Activated T-cell treated with anti-CD3 and anti-CD28 coated beads, Interleukin-2, amount 50 U/mL, for 72 hours (primary cell): Measurements from ENCODE around the gene TBC1D8. TPM values are rescaled to one million over a fixed set of nuclear protein-coding genes. Genes with fewer than 3 reads are reported as not detected.

ENCODE experiments used
- ATAC-seq, 2 donors: fragments of 150-1000 bp; cut with Tn5 transposase; replicated peaks in 1 of 2; 2 replicates each; pipeline ENCODE4 v1.10.0; 2021; ENCODE audit warnings: moderate library complexity in 2 of 2, mild to moderate bottlenecking in 1 of 2
- DNase-seq, 2 donors: peaks; one replicate each; pipeline ENCODE4 v3.0.0; 2021 to 2022; ENCODE audit warnings: mixed read lengths in 1 of 2
- H3K27ac Mint-ChIP-seq: one replicate; pipeline ENCODE4 v1.8.0; 2022; ENCODE audit warnings: mild to moderate bottlenecking, moderate library complexity, mixed read lengths
- H3K27me3 Mint-ChIP-seq: one replicate; pipeline ENCODE4 v1.8.0; 2022; ENCODE audit warnings: low read depth, mixed read lengths
- H3K36me3 Mint-ChIP-seq, 2 donors: one replicate each; pipeline ENCODE4 v1.8.0; 2022; ENCODE audit warnings: mixed read lengths in 2 of 2, mild to moderate bottlenecking in 1 of 2; ENCODE audit not compliant: insufficient read depth in 2 of 2
- H3K4me1 Mint-ChIP-seq: one replicate; pipeline ENCODE4 v1.8.0; 2022; ENCODE audit warnings: low read depth, mixed read lengths
- H3K4me3 Mint-ChIP-seq, 2 donors: one replicate each; pipeline ENCODE4 v1.8.0; 2022; ENCODE audit warnings: mild to moderate bottlenecking in 2 of 2, mixed read lengths in 2 of 2, moderate library complexity in 2 of 2
- H3K9me3 Mint-ChIP-seq, 2 donors: one replicate each; pipeline ENCODE4 v1.8.0; 2022; ENCODE audit warnings: mixed read lengths in 2 of 2
- total RNA-seq, 2 donors: library from RNA; stranded (reverse); gene quantifications; one replicate each; pipeline ENCODE4 v1.2.3, GENCODE V29; 2022

The TBC1D8 gene
- total RNA-seq, 2 donors from 2014 or later: 5.2 to 8.3 TPM

DNA sequence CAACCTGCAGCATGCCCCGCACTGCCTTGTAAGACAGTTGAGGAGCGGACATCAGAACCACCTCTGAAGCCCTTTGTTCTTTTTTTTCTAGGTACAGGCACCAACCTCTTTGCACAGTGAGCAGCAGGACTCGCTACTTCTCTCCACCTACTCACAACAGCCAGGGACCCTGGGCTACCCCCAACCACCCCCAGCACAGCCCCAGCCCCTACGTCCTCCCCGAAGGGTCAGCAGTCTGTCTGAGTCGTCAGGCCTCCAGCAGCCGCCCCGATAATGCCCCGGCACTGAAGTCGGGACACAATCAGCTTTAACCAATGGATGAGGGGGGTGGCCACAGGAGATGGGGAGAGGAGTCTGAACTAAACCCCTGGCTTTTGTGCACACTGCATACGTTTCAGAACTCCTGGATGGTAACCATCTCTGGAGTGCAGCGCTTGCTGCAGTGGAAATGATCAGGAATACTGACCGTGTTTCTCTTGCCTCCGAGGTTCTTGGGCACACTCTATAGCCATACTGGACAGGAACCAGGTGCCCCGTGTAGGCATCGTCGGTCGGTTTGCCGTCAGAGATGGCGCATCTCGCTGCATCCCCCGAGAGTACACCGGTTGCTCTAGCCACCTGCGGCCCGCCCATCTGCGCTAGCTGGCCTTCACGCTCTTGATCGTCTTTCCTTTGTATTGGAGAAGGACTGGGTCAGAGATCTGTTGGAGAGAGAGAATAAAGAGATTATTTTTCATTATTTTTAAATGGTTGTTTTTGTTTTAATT lies 155.7 kb downstream of the TBC1D8 start:
- no peak overlapping the region for H3K27ac Mint-ChIP-seq
- no peaks in the 10 kb centered on the region for H3K9me3 Mint-ChIP-seq
- DNase-seq (no peak), ATAC-seq (no peak)
- no peak overlapping the region for H3K4me3 Mint-ChIP-seq
- H3K27me3 Mint-ChIP-seq: no peaks in the 10 kb centered on the region
- H3K4me1 Mint-ChIP-seq: no peaks in the 10 kb centered on the region
- H3K36me3 Mint-ChIP-seq: no peaks in the 10 kb centered on the region

DNA sequence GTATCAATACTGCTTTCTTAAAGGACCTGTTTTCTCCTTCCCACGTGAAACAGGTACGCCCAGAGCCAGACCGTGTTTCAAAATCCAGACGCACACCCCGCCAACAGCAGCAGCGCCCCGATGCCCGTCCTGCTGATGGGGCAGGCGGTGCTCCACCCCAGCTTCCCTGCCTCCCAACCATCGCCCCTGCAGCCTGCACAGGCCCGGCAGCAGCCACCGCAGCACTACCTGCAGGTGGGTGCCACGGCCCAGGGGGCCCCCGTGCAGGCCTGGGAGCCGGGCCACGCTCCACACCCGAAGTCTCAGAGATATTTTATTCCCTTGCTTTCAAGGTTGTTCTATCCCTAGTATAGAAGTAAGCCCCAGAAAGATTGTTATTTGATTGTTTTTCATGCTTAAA lies 157.9 kb downstream of the TBC1D8 start:
- no peaks in the 10 kb centered on the region for H3K36me3 Mint-ChIP-seq
- no peaks in the 10 kb centered on the region for H3K4me1 Mint-ChIP-seq
- no peaks in the 10 kb centered on the region for H3K27me3 Mint-ChIP-seq
- no peak overlapping the region for H3K4me3 Mint-ChIP-seq
- no peaks in the 10 kb centered on the region for H3K9me3 Mint-ChIP-seq
- no peak for ATAC-seq
- no peak for DNase-seq
- H3K27ac Mint-ChIP-seq: no peak overlapping the region

DNA sequence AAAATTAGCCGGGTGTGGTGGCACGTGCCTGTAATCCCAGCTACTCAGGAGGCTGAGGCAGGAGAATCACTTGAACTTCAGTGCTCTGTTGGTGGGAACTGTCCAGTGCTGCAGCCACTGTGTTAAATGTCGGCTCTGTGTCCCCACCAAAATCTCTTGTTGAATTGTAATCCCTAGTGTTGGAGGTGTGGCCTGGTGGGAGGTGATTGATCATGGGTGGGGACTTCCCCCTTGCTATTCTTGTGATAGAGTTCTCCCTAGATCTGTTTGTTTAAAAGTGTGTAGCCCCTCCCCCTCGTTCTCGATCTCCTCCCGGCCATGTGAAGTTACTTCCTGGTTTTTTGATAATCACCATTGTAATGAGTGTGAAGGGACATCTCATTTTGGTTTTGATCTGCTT lies 158.9 kb downstream of the TBC1D8 start:
- Mint-ChIP-seq H3K4me1 (no peaks in the 10 kb centered on the region), H3K9me3 (no peaks in the 10 kb centered on the region), H3K27ac (no peak overlapping the region), H3K27me3 (no peaks in the 10 kb centered on the region), H3K4me3 (no peak overlapping the region), H3K36me3 (no peaks in the 10 kb centered on the region)
- DNase-seq (no peak), ATAC-seq (no peak)

DNA sequence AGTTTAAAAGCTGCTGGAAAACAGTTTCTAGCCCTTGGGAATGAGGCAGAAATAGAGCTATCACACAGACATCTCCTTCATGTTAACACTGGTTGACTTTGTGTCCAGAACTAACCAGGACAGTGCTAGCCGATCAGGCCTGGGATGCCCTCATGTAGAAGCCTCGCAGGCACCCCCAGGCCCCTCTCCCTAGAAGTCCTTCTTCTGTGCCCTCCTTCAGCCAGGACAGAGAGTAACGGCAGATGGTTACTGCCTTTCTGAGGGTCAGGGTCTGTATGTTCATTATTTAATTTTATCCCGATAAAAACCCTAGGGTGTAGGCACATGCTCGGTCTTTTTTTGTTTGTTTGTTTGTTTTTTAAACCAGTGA lies 159.8 kb downstream of the TBC1D8 start:
- H3K36me3 Mint-ChIP-seq: no peaks in the 10 kb centered on the region
- no peaks in the 10 kb centered on the region for H3K4me1 Mint-ChIP-seq
- H3K27ac Mint-ChIP-seq: no peak overlapping the region
- DNase-seq (no peak), ATAC-seq (no peak)
- H3K9me3 Mint-ChIP-seq: no peaks in the 10 kb centered on the region
- H3K27me3 Mint-ChIP-seq: no peaks in the 10 kb centered on the region
- no peak overlapping the region for H3K4me3 Mint-ChIP-seq

DNA sequence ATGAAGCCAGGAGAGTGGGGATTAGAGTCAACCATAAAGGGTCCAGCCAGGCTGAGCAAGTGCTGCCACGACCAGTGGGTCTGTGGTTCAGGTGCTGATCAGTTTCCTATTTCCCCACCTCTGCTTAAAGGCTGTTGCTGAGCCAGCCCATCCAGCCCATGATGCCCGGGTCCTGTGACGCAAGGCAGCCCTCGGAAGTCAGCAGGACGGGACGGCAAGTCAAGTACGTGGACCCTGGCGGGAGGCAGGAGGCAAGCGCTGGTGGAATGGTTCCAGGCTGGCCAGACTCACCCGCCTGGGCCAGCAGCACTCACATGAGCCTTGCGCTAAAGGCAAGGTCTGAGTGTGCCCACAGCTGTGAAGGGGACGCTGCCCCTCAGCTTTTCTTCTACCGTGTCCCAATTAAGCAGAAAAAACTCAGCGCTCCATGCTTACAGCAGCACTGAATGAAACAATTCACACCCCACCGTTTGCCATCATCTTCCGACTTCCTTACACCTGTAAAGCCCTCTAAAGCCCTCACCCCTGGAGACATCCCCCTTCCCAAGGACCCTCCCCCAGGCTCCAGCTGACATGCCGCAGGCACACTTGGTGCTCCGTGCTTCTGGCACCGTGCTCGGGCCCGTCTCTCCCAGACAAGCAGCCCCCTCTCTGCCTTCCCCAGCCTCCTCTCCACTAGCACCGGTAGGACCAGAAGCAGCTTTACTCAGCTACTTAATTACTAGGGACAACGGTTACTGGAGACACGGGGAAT lies 160.4 kb downstream of the TBC1D8 start:
- no peak for DNase-seq
- Mint-ChIP-seq H3K36me3 (no peaks in the 10 kb centered on the region), H3K9me3 (no peaks in the 10 kb centered on the region), H3K4me3 (no peak overlapping the region), H3K27me3 (no peaks in the 10 kb centered on the region), H3K27ac (no peak overlapping the region), H3K4me1 (no peaks in the 10 kb centered on the region)
- ATAC-seq: no peak

DNA sequence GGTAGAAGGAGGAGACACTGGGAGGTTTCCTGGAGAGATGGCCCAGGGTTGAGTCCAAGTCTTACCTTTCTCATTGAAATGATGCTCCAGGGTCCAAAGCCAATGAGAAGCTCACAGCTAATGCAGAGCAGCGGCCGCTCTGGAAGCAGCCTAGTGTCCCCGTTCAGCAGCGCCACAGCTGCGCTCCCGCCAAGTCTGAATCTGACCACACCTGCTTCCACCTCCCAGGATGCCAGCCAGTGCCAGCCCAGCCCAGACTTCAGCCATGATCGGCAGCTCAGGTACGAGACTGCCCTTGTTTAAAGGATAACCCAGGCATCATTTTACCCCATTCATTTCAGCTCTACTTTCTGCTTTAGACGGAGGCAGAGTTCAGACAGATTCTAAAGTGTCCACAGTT lies 161.0 kb downstream of the TBC1D8 start:
- H3K9me3 Mint-ChIP-seq: no peaks in the 10 kb centered on the region
- H3K27me3 Mint-ChIP-seq: no peaks in the 10 kb centered on the region
- ATAC-seq: no peak
- DNase-seq: no peak
- no peak overlapping the region for H3K27ac Mint-ChIP-seq
- H3K4me3 Mint-ChIP-seq: no peak overlapping the region
- no peaks in the 10 kb centered on the region for H3K4me1 Mint-ChIP-seq
- H3K36me3 Mint-ChIP-seq: no peaks in the 10 kb centered on the region

DNA sequence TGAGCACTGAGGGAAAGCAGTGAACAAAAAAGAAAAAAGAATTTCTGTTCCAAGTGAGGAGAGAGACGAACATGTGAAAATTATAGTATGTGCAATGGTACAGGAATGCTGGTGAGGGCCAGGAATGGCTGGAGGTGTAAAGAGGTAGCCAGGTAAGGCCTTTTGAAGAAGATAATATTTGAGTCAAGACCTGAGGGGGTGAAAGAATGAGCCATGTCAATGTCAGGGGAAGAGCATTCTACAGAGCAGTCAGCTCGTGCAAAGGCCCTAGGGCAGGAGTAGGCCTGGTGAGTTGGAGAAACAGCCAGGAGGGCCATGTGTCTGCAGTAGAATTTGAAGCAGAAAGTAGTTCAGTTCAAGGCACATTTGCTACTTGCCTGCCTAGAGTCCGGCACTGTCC lies 161.5 kb downstream of the TBC1D8 start:
- no peak for ATAC-seq
- Mint-ChIP-seq H3K9me3 (no peaks in the 10 kb centered on the region), H3K36me3 (no peaks in the 10 kb centered on the region), H3K27ac (no peak overlapping the region), H3K27me3 (no peaks in the 10 kb centered on the region), H3K4me1 (no peaks in the 10 kb centered on the region), H3K4me3 (no peak overlapping the region)
- no peak for DNase-seq

DNA sequence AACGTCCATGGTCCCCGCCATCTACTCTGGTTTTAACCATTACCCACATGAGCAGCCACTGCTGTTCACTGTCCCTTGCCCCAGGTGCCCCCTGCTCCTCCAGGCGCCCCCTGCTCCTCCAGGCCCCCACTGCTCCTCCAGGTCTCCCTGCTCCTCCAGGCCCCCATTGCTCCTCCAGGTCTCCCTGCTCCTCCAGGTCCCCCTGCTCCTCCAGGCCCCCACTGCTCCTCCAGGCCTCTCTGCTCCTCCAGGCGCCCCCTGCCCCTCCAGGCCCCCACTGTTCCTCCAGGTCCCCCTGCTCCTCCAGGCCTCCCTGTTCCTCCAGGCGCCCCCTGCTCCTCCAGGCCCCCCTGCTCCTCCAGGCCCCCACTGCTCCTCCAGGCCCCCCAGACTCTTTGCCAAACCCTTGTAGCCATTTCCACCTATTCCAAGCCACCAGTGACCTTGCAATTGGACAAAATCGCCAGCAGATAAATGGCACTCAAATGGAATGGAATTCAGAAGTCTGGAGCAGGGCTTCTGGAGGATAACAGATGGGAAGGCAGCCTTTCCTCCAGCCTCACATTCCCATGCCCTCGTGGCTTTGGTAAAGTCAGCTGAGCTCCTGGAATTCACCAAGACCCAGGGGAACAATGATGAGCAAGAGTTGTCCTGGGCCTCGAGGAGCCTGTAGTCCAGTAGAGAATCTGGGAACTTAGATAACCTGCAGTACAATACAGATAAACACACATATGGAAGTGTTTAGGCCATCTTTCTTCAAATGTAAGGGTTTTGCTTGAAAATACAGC lies 162.4 kb downstream of the TBC1D8 start:
- peak overlapping the region; percentile 22 for H3K27ac Mint-ChIP-seq
- H3K27me3 Mint-ChIP-seq: no peaks in the 10 kb centered on the region
- H3K4me1 Mint-ChIP-seq: no peaks in the 10 kb centered on the region
- no peak overlapping the region for H3K4me3 Mint-ChIP-seq
- no peaks in the 10 kb centered on the region for H3K36me3 Mint-ChIP-seq
- DNase-seq: no peak
- no peak for ATAC-seq
- H3K9me3 Mint-ChIP-seq: no peaks in the 10 kb centered on the region

DNA sequence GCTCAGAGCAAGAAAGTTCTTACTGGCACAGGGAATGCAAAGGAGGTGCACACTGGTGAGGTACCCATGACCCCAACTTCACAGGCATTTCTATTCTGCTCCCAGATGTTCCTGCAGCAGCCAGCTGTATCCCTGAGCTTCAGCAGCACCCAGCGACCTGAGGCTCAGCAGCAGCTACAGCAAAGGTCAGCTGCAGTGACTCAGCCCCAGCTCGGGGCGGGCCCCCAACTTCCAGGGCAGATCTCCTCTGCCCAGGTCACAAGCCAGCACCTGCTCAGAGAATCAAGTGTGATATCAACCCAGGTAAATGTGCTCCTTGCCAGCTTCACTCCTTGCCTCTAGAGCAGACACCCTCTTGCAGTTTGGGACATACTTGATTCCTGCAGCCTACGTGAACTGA lies 163.2 kb downstream of the TBC1D8 start:
- no peaks in the 10 kb centered on the region for H3K27me3 Mint-ChIP-seq
- no peaks in the 10 kb centered on the region for H3K9me3 Mint-ChIP-seq
- DNase-seq (no peak), ATAC-seq (no peak)
- H3K27ac Mint-ChIP-seq: no peak overlapping the region
- H3K4me1 Mint-ChIP-seq: no peaks in the 10 kb centered on the region
- H3K36me3 Mint-ChIP-seq: no peaks in the 10 kb centered on the region
- H3K4me3 Mint-ChIP-seq: no peak overlapping the region

DNA sequence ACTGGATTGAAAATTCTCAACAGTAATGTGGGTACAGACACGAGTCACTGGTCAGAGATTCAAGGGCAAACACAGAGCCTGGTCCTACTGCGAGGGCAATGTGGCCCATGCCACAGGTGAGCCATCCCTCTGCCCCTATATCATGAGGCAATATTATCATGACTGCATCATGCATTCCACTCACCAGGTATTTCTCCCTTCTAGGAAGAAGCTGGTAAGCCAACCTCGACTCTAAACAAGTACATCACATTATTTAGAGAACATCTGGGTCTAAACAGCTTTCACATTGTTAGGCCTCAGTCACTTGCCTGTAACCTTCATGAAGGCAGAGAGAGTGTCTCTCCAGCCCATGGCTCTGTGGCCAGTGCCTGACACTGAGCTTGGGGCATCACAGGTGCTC lies 163.6 kb downstream of the TBC1D8 start:
- no peaks in the 10 kb centered on the region for H3K27me3 Mint-ChIP-seq
- H3K4me1 Mint-ChIP-seq: no peaks in the 10 kb centered on the region
- no peaks in the 10 kb centered on the region for H3K36me3 Mint-ChIP-seq
- H3K27ac Mint-ChIP-seq: no peak overlapping the region
- DNase-seq (no peak), ATAC-seq (no peak)
- no peak overlapping the region for H3K4me3 Mint-ChIP-seq
- H3K9me3 Mint-ChIP-seq: no peaks in the 10 kb centered on the region

DNA sequence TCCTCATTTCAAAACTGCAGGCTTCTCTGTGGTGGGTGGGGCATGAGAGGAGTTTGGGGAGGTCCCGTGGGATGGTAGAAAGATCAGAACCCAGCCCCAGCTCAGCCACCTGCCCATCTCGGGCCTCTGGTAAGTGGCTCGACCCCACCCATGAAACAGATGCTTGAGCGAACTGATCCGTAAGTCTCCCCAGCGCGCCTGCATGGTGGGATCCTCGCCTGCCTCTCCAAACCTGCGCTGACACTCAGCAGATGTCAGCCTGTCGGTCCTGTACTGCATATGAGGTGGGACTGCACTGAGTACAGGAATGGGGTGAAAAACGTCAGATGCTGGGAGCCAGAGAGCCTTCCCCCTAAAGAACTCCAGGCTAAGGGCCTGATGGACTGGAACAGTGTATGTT lies 165.0 kb downstream of the TBC1D8 start:
- Mint-ChIP-seq H3K4me3 (no peak overlapping the region), H3K27me3 (no peaks in the 10 kb centered on the region), H3K9me3 (no peaks in the 10 kb centered on the region), H3K4me1 (no peaks in the 10 kb centered on the region), H3K27ac (no peak overlapping the region), H3K36me3 (no peaks in the 10 kb centered on the region)
- ATAC-seq: no peak
- DNase-seq: no peak

DNA sequence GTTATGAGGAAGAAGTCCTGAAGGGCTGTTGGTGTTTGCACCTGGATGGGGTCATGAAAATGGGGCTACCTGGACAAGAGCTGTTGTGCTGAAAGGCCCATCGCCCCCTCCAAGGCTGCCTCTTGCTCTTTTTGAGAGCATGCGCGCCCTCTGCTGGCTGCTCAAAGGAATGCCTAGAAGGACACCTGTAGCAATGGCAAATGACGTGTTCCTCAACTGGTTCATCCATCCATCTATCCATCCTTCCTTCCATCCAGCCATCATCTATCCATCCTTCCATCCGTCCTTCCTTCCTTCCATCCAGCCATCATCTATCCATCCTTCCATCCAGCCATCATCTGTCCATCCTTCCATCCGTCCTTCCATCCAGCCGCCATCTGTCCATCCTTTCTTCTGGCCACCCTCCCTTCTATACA lies 166.3 kb downstream of the TBC1D8 start:
- DNase-seq (peak; percentile 78 to 79), ATAC-seq (peak; percentile 74 to 77)
- Mint-ChIP-seq H3K4me1 (no peaks in the 10 kb centered on the region), H3K36me3 (no peaks in the 10 kb centered on the region), H3K4me3 (no peak overlapping the region), H3K27ac (no peak overlapping the region), H3K27me3 (no peaks in the 10 kb centered on the region), H3K9me3 (no peaks in the 10 kb centered on the region)

DNA sequence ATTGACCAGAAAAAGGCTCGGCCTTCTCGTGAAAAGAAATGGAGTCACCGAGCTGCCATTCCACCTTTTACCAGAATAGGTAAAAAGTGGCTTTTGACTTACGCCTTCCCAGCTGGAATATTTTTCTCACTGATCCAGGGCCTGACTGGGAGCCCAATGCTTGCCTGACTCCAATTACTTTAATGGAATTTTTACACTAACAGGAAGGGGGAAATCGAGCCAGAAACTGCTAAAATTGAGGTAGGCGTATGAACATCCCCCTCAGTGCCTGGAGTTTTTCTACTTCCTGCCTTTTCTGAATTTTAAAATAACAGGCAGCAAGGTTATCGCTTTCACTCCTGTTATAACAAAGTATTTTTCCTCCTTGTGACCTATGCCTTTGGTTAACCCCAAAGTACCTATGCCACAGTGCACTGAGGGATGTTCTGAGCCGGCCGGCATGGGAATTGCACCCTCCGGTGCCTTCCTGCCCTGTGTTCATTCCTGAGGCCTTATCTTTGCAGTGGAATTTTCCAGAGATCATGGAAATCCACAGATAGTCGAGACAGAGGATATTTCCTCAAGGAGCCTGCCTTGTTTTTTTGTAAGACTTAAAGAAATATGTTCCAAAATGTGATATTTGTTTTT lies 167.4 kb downstream of the TBC1D8 start:
- H3K27me3 Mint-ChIP-seq: no peaks in the 10 kb centered on the region
- no peak overlapping the region for H3K4me3 Mint-ChIP-seq
- H3K4me1 Mint-ChIP-seq: no peaks in the 10 kb centered on the region
- no peak overlapping the region for H3K27ac Mint-ChIP-seq
- ATAC-seq (no peak), DNase-seq (no peak)
- no peaks in the 10 kb centered on the region for H3K9me3 Mint-ChIP-seq
- no peaks in the 10 kb centered on the region for H3K36me3 Mint-ChIP-seq
